GM12878 (cell line): ENCODE results near the gene PIAS1. TPM values are rescaled to one million over a fixed set of nuclear protein-coding genes. Genes with fewer than 3 reads are reported as not detected.

Source experiments
- ATAC-seq: fragments of 200-7000 bp; cut with Tn5 transposase; 3 replicates; pipeline ENCODE4 v1.9.1; 2020; ENCODE audit warnings: mild to moderate bottlenecking, moderate library complexity
- BruUV-seq: library from RNA; stranded (reverse); fragments of 400-500 nt; replicated peaks from 2 replicates; lab custom pipeline; 2021; lab: Mats Ljungman, UMichigan
- CTCF ChIA-PET: fragments of 300-600 bp; sonication (Branson Sonifier 250); formaldehyde crosslinking; extraction: SDS; loops from one replicate; lab custom pipeline; 2021; ENCODE audit warnings: inconsistent platforms; lab: Yijun Ruan, JAX
- POLR2A ChIA-PET: fragments of 350-600 bp; formaldehyde crosslinking; extraction: SDS; loops from one replicate; lab custom pipeline; 2021; ENCODE audit warnings: inconsistent platforms; lab: Charles Lee
- RAD21 ChIA-PET: fragments of 300-600 bp; sonication (Branson Sonifier 250); formaldehyde crosslinking; loops from one replicate; lab custom pipeline; 2023; ENCODE audit warnings: antibody characterized with exemption; ENCODE audit not compliant: unreplicated experiment; lab: Charles Lee
- SMC1A ChIA-PET: fragments of 300-600 bp; sonication (Branson Sonifier 250); formaldehyde crosslinking; loops from one replicate; lab custom pipeline; 2023; ENCODE audit not compliant: unreplicated experiment, uncharacterized antibody; lab: Charles Lee
- DNase-seq: peaks from one replicate; pipeline ENCODE4 v3.0.0-alpha.2; 2011; ENCODE audit warnings: low read depth, low spot score
- FAIRE-seq: peaks from 3 replicates; lab custom pipeline; 2011; peaks lifted over from hg19 to GRCh38; lab: Jason Lieb, UNC
- H2AFZ ChIP-seq: 2 replicates; pipeline ENCODE4 v1.6.0; 2011; ENCODE audit warnings: low read depth, low read length, control low read depth; ENCODE audit not compliant: control insufficient read depth
- H3K27ac ChIP-seq: 2 replicates; pipeline ENCODE4 v1.5.1; 2011; ENCODE audit warnings: control low read depth; ENCODE audit not compliant: control insufficient read depth, insufficient read depth
- H3K27me3 ChIP-seq, 2 experiments: replicated peaks in 1 of 2; 2 replicates each; pipeline versions ENCODE4 v1.6.0 to v1.6.1; 2011; ENCODE audit warnings: low read length in 1 of 2; ENCODE audit not compliant: control insufficient read depth in 2 of 2, insufficient read depth in 2 of 2
- H3K36me3 ChIP-seq, 2 experiments: 2 replicates each; pipeline ENCODE4 v1.5.1; 2011; ENCODE audit warnings: low read length in 1 of 2; ENCODE audit not compliant: control insufficient read depth in 2 of 2, insufficient read depth in 2 of 2
- H3K4me1 ChIP-seq: 2 replicates; pipeline ENCODE4 v1.6.1; 2011; ENCODE audit warnings: mild to moderate bottlenecking, low read length, moderate library complexity, mixed read lengths; ENCODE audit not compliant: control insufficient read depth, insufficient read depth
- H3K4me2 ChIP-seq: 2 replicates; pipeline ENCODE4 v1.6.0; 2011; ENCODE audit warnings: control low read depth; ENCODE audit not compliant: control insufficient read depth, insufficient read depth
- H3K4me3 ChIP-seq: fragments of 200-600 bp; sonication (generic); 2 replicates; pipeline ENCODE4 v1.5.1; 2016
- H3K79me2 ChIP-seq: 2 replicates; pipeline ENCODE4 v1.6.0; 2011; ENCODE audit warnings: low read length; ENCODE audit not compliant: control insufficient read depth, insufficient read depth
- H3K9ac ChIP-seq: 2 replicates; pipeline ENCODE4 v1.8.0; 2011; ENCODE audit warnings: low read length, control low read depth, mixed read lengths; ENCODE audit not compliant: control insufficient read depth, insufficient read depth
- H3K9me3 ChIP-seq: replicated peaks from 3 replicates; pipeline ENCODE4 v1.5.1; 2011; ENCODE audit warnings: mild to moderate bottlenecking, low read length; ENCODE audit not compliant: control insufficient read depth, insufficient read depth
- H4K20me1 ChIP-seq: 2 replicates; pipeline ENCODE4 v1.6.0; 2011; ENCODE audit not compliant: control insufficient read depth, insufficient read depth
- ASH2L ChIP-seq: fragments of 300-600, 200-600 bp; sonication (generic); IDR thresholded peaks from 2 replicates; pipeline ENCODE4 v1.6.1; 2017; ENCODE audit warnings: low read depth, mild to moderate bottlenecking, borderline replicate concordance
- BACH1 ChIP-seq: fragments of 450-650 bp; IDR thresholded peaks from 2 replicates; pipeline ENCODE4 v1.6.1; 2017; ENCODE audit warnings: mild to moderate bottlenecking, borderline replicate concordance
- E2F8 ChIP-seq: fragments of 450-650 bp; IDR thresholded peaks from 2 replicates; pipeline ENCODE4 v1.6.1; 2018; ENCODE audit warnings: mild to moderate bottlenecking, low read depth, moderate library complexity; ENCODE audit not compliant: partially characterized antibody
- HCFC1 ChIP-seq: fragments of 150-350 bp; IDR thresholded peaks from 2 replicates; pipeline ENCODE4 v1.6.1; 2014; ENCODE audit warnings: low read length
- KDM1A ChIP-seq: fragments of 200-600 bp; sonication (generic); IDR thresholded peaks from 2 replicates; pipeline ENCODE4 v1.6.1; 2016; ENCODE audit warnings: borderline replicate concordance
- KLF5 ChIP-seq: fragments of 450-650 bp; IDR thresholded peaks from 2 replicates; pipeline ENCODE4 v1.6.1; 2014; ENCODE audit warnings: mild to moderate bottlenecking; ENCODE audit not compliant: partially characterized antibody
- MAX ChIP-seq: IDR thresholded peaks from 2 replicates; pipeline ENCODE4 v1.6.1; 2012; ENCODE audit warnings: low read depth, low read length, improper control_type of control experiment
- PAX8 ChIP-seq: fragments of 450-650 bp; IDR thresholded peaks from 2 replicates; pipeline ENCODE4 v1.6.1; 2017; ENCODE audit warnings: mild to moderate bottlenecking, moderate library complexity
- RUNX3 ChIP-seq: IDR thresholded peaks from 2 replicates; pipeline ENCODE4 v1.6.1; 2012; ENCODE audit warnings: low read length, inconsistent platforms
- SMAD1 ChIP-seq: fragments of 450-650 bp; IDR thresholded peaks from 2 replicates; pipeline ENCODE4 v1.6.1; 2018; ENCODE audit warnings: mild to moderate bottlenecking, low read depth; ENCODE audit not compliant: partially characterized antibody
- ZNF274 ChIP-seq: IDR thresholded peaks from one replicate; pipeline ENCODE4 v1.8.0; 2011; ENCODE audit not compliant: insufficient read length, insufficient read depth
- WGBS: methylation state at CpG from one replicate; pipeline ENCODE4 v1.1.6; 2016; ENCODE audit warnings: low lambda C conversion rate; ENCODE audit not compliant: insufficient replicate concordance, insufficient coverage; ENCODE audit errors: missing lambda C conversion rate; 5-methylcytosine and 5-hydroxymethylcytosine counted together
- in situ Hi-C: fragments of 300-500 bp; cut with MboI; formaldehyde crosslinking; loops from 9 replicates; pipeline ENCODE4 v1.14.3; 2018; ENCODE audit warnings: mixed read lengths
- intact Hi-C: fragments of 100-400 bp; cut with micrococcal nuclease; formaldehyde crosslinking; loops from one replicate; pipeline ENCODE4 v1.14.2; 2022; ENCODE audit not compliant: unreplicated experiment
- polyA plus RNA-seq, 11 experiments: library from polyadenylated mRNA; depleted of rRNA in 4 of 11; unstranded in 6 of 11; stranded (reverse) in 5 of 11; fragments of >200 nt; fragmentation: Nextera tagmentation in 4 of 11; fragmentation: Illumina TruSeq in 1 of 11; extraction: Ambion mirVana in 4 of 11; extraction: Trizol in 1 of 11; gene quantifications; 1 replicate in 1 of 11; 2 replicates in 10 of 11; pipeline versions ENCODE4 v1.2.1 to v1.2.3, GENCODE V29; 2011 to 2016; ENCODE audit warnings: inconsistent platforms in 2 of 11, missing spikeins in 2 of 11, low read depth in 1 of 11
- total RNA-seq, 4 experiments: library from RNA; depleted of rRNA in 3 of 4; stranded (reverse); fragments of >200 nt in 3 of 4; fragmentation: Illumina TruSeq in 1 of 4; extraction: Trizol in 1 of 4; gene quantifications; 2 replicates each; pipeline versions ENCODE4 v1.2.1 to v1.2.3, GENCODE V29; 2013 to 2021

Gene PIAS1
- total and polyA plus RNA-seq, 10 of the 15 experiments (the other 5 are each of a cell fraction or from before 2014, with no cell fraction given): 20.2 to 96.3 (median 37.0) TPM

GRCh38 chr15:68203956-68204355, 149.8 kb downstream of the PIAS1 start:
- no TSS peak for BruUV-seq
- RAD21 ChIA-PET: no interaction called here

GRCh38 chr15:68204361-68204760, 150.2 kb downstream of the PIAS1 start:
- Histone ChIP-seq H3K27ac (no peak overlapping the region), H3K79me2 (no peaks in the 10 kb centered on the region; the same call in none of the 2 replicates), H3K9ac (no peak overlapping the region), H3K9me3 (no peaks in the 10 kb centered on the region), H3K36me3 (peaks cover 10 to 11% of the 10 kb centered on the region in 2 experiments; a peak in 3 of 4 replicates), H2AFZ (no peak overlapping the region), H3K4me1 (peaks cover 6% of the 10 kb centered on the region), H3K4me2 (no peak overlapping the region), H3K4me3 (no peak overlapping the region), H4K20me1 (no peaks in the 10 kb centered on the region), H3K27me3 (no peaks in the 10 kb centered on the region)
- 88% methylated on average over 7 of the region's 7 CpGs for WGBS
- FAIRE-seq (no peak), ATAC-seq (no peak), DNase-seq (no peak)
- POLR2A ChIA-PET: interaction anchor here (0.6 kb wide), 1 partner anchor 352 kb away, joined by 5 read pairs; no protein-coding TSS in a partner anchor
- SMC1A ChIA-PET: no interaction called here
- in situ Hi-C loops: no loop called here
- intact Hi-C loops: no loop called here
- RAD21 ChIA-PET: no interaction called here
- CTCF ChIA-PET: no interaction called here
- no TSS peak for BruUV-seq
- no peak for TF ChIP-seq ASH2L
- TF ChIP-seq KDM1A: no peak
- no peak for TF ChIP-seq RUNX3
- no peak for TF ChIP-seq E2F8
- no peak for TF ChIP-seq ZNF274

More at GRCh38 chr15:68203956-68204355, 149.8 kb downstream of the PIAS1 start:
- FAIRE-seq (no peak), ATAC-seq (no peak), DNase-seq (no peak)
- Histone ChIP-seq H3K4me1 (peaks cover 2% of the 10 kb centered on the region), H3K79me2 (no peaks in the 10 kb centered on the region; the same call in none of the 2 replicates), H3K9me3 (no peaks in the 10 kb centered on the region), H2AFZ (no peak overlapping the region), H3K9ac (no peak overlapping the region), H3K27me3 (no peaks in the 10 kb centered on the region), H3K4me3 (no peak overlapping the region), H3K36me3 (peaks cover 8 to 10% of the 10 kb centered on the region in 2 experiments; a peak in 3 of 4 replicates), H3K27ac (no peak overlapping the region), H4K20me1 (no peaks in the 10 kb centered on the region), H3K4me2 (no peak overlapping the region)
- 98% methylated on average over 5 of the region's 5 CpGs for WGBS
- TF ChIP-seq SMAD1 (no peak), BACH1 (no peak), PAX8 (no peak), KLF5 (no peak), HCFC1 (no peak), MAX (no peak)
- SMC1A ChIA-PET: no interaction called here
- POLR2A ChIA-PET: interaction anchor here (0.6 kb wide), 1 partner anchor 300 kb away, joined by 3 read pairs; no protein-coding TSS in a partner anchor
- in situ Hi-C loops (no loop called here), intact Hi-C loops (no loop called here)
- CTCF ChIA-PET: no interaction called here
